Stimulated activated CD8-positive, alpha-beta memory T cell treated with anti-CD3 and anti-CD28 coated beads, Interleukin-2, amount 100 ng/mL, for 1 hour (primary cell): ENCODE measurements around the gene KBTBD2.
"Not testable (repeated sequence)": the region's sequence is repeated elsewhere in the genome, so short reads cannot be mapped to it uniquely, and the experiment has no call there.

Experiments
- DNase-seq, 2 donors: peaks; one replicate each; pipeline ENCODE4 v3.0.0-alpha.2; 2020; ENCODE audit warnings: low read depth in 2 of 2

KBTBD2 gene

GRCh38 chr7:32891043-32891799 lies at the start of gene KBTBD2:
Gene KBTBD2, minus strand, starts transcription at chr7:32891760. Its CDS starts 12,156 bp downstream, at chr7:32879604.
- DNase-seq: peak; percentile 61 to 65

DNA sequence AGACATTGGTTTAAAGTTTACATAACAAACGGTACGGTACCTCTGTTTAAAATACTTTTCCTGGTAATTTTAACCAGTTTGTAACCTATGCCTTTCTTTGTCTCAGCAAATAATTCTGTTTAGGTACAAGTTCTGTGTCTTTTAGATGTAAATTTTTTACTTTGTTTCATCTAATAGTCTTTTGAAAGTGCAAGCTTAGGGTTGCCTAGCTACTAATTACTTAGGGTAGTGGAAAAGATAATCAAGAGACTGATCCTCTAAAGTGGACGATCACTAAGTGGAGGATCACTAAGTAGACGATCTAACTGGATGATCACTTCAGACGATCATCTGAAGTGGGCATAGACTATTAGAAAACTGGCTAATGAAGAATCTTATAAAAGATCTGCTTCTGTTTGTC lies 49.6 kb upstream of the KBTBD2 start:
- DNase-seq: no peak

- no peak for DNase-seq
Measured at GRCh38 chr7:32937344-32938174, 46.0 kb upstream of the KBTBD2 start.

- no peak for DNase-seq
Measured at GRCh38 chr7:32936689-32937088, 45.1 kb upstream of the KBTBD2 start.

DNA sequence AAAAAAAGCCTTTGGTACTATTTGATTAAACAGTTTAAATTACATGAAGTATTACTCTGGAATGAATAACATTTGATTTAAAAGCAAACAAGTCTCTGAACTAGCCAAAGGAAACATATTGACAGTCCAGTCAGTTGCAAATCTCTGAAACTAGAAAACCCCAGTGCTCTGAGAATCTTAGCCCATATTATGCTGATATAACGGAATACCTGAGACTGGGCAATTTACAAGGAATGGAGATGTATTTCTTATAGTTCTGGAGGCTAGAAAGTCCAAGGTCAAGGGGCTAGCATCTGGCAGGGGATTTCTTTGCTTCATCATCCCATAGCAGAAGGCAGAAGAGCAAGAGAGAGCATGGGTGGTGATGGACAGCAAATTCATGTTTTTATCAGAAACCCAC lies 44.0 kb upstream of the KBTBD2 start:
- DNase-seq: no peak

- no peak for DNase-seq
Measured at GRCh38 chr7:32930378-32930777, 38.8 kb upstream of the KBTBD2 start.

DNA sequence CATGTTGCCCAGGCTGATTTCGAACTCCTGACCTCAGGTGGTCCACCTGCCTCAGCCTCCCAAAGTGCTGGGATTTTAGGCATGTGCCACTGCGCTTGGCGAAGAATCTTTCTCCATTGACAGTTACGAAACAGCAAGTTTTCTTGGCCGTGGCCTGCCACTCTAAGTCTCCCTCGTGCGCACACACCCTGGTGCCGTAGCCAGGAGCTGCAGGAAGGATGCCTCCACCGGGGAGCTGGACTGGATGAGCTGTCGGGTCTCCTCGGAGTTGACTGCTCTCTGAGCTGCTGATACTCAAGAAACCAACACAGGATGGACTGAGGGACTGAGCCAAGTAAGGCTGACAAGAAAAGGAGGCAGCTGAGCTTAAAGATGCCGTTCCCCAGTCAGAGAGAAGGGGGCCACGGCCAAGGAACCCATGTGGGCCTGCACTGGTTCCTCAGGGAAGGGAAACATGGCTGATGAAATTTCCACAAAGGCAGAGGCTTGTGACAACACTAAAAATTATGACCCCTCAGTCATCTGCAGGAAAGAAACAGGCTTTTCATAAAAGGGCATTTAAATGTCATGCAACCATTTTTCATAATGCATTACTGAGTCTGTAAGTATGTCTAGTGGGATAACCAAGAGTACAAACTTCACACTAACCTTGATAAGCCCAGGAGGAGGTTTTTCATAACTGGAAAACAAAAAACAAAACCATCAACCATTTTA lies 38.0 kb upstream of the KBTBD2 start:
- DNase-seq: no peak

DNA sequence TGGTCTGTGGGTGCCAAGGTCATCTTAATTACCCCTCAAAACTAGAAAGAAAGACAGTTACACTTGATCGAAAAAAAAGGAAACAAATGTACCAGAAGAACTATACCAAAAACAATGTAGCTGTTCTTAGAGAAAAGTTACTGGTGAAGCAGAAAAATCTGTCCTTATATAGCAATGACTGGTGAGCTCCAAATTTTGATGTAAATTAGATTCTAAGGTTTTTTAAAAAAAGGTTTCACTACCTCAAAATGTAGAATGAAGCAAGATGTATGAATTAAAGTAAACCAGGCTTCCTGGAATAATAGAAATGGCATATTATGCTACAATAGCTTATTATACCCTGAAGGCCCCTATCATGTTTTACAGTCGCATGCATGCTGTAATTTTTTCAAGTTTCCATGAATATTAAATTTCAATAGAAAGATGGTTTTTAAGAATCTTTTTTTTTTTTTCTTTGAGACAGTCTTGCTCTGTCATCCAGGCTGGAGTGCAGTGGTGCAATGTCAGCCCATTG lies 37.3 kb upstream of the KBTBD2 start:
- no peak for DNase-seq

DNA sequence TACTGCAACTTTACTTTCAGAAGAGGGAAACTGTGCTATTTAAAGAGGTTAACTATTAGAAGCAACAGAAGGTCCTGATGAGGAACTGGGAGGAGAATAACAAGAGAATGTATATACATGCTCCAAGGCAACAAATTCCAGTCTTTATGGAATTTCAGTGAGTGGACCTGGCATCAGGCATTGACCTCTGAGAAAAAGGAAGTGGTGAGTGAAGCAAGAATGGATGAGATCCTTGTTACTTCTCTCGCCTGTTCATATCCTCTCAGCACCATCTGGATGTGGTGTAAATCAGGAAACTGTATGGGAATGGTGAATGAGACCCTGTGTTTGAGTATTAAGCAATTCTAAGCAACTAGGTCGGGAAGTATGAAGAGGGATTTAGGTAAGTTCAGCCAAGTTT lies 30.3 kb upstream of the KBTBD2 start:
- no peak for DNase-seq

GRCh38 chr7:32916994-32917393 lies 25.4 kb upstream of the KBTBD2 start:
- not testable (repeated sequence) for DNase-seq

DNA sequence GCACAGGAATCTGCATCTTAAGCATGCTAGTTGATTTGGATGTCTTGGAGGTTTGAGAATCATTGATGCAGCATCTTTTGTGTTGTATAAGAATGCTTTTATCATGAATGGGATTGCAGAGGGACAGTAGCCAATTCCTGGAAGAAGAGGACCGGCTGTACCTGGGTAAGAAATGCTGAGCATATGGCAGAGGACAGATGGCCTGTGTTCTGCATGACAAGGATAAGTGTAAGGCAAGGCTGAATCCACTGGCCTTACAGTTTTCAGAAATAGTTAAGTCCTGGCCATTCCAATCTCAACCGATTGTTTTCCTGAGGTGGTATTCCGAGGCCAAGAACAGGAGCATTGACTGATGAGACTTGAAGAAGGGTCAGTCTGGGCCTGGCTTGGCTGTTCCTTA lies 24.4 kb upstream of the KBTBD2 start:
- no peak for DNase-seq

DNA sequence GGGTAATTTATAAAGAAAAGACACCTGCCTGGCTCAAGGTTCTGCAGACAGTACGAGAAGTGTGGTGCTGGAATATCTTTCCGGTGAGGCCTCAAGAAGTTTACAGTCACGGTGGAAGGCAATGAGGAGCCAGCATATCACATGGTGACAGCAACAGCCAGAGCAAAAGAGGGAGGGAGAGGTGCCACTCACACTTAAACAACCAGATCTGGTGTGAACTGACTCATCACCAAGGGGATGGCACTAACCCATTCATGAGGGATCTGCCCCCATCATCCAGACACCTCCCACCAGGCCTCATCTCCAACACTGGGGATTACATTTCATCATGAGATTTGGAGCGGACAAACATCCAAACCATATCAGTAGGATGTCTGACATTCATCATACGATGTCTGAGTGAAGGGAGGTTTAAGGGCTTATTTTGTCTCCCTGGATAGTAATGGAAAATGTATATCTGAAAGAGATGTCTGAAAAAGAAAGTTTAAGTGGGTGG lies 23.5 kb upstream of the KBTBD2 start:
- no peak for DNase-seq

GRCh38 chr7:32914184-32914583 lies 22.6 kb upstream of the KBTBD2 start:
- no peak for DNase-seq

- no peak for DNase-seq
Measured at GRCh38 chr7:32910195-32910594, 18.6 kb upstream of the KBTBD2 start.

GRCh38 chr7:32905175-32905662 lies 13.7 kb upstream of the KBTBD2 start:
- DNase-seq: peak; percentile 38 to 53

GRCh38 chr7:32901629-32902028 lies 10.1 kb upstream of the KBTBD2 start:
- no peak for DNase-seq

DNA sequence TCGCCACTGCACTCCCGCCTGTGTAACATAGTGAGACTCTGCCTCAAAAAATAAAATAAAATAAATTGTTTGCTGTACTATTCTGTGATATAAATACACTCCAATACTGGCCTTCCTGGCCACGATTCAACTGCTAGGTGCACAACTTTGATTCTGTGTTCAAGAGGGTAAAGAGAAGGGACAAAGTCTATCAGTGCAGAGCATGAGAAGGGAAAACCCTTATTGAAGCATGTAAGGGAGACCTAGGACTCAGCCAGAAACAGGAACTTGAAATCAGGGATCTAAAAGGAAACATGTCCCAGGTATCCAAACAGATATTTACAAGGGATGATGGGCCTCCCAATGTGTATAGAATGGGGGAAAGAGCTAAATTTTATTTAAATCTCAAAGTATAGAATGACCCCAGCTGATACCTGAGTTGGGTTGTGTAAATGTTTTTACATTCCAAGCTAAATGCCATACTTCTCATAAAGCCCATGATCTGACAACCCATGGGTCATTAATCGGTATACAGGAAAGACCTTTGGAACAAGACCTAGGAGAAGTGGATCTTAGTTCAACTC lies 9.0 kb upstream of the KBTBD2 start:
- DNase-seq: no peak

GRCh38 chr7:32897376-32897775 lies 5.8 kb upstream of the KBTBD2 start:
- DNase-seq: not testable (repeated sequence)

GRCh38 chr7:32896564-32897347 lies 5.2 kb upstream of the KBTBD2 start:
- DNase-seq: no peak

GRCh38 chr7:32894171-32894570 lies 2.6 kb upstream of the KBTBD2 start:
- DNase-seq: no peak

GRCh38 chr7:32893722-32894121 lies 2.2 kb upstream of the KBTBD2 start:
- no peak for DNase-seq
